ENCODE measurements around the gene SLC50A1. TPM values are rescaled to one million over a fixed set of nuclear protein-coding genes. Genes with fewer than 3 reads are reported as not detected.

The SLC50A1 gene
- total and polyA plus RNA-seq, 2 of the 8 experiments (the other 6 are each of a cell fraction or from before 2014, with no cell fraction given), result 36.5 to 90.8 TPM

GRCh38 chr1:155183775-155184221 is 48.1 kb downstream of the SLC50A1 start:
- no peak for DNase-seq (ENCODE audit: low read depth in 1 of 2, low spot score in 2 of 2)
- peaks cover 0 to 5% of the 10 kb centered on the region in 2 experiments for H4K20me1 ChIP-seq (replicated peaks in 1 of 2; ENCODE audit: control insufficient read depth in 1 of 2, insufficient read depth in 2 of 2, low read length in 2 of 2)
- peaks cover under 1 to 28% (median 17%) of the 10 kb centered on the region in 4 experiments; a peak in 7 of 8 replicates for H3K36me3 ChIP-seq (ENCODE audit: control insufficient read depth in 2 of 4, insufficient read depth in 4 of 4, low read length in 3 of 4)
- no peak overlapping the region for H2BK12ac ChIP-seq (ENCODE audit: low read depth, low read length)
- no peak overlapping the region for H2AFZ ChIP-seq (ENCODE audit: low read length)
- H3K9me3 ChIP-seq (ENCODE audit: insufficient read depth in 2 of 2, low read depth in 1 of 2, low read length in 1 of 2), result no peaks in the 10 kb centered on the region
- H3K23me2 ChIP-seq (ENCODE audit: low read depth, low read length), result no peaks in the 10 kb centered on the region; the same call in 1 of the 2 replicates
- no peaks in the 10 kb centered on the region for H3K27me3 ChIP-seq (replicated peaks in 1 of 4; ENCODE audit: control insufficient read depth in 3 of 4, extremely low read depth in 1 of 4, insufficient read depth in 3 of 4, low read length in 3 of 4)
- H3K27ac ChIP-seq (ENCODE audit: low read depth, low read length), result no peak overlapping the region
- peaks cover 4 to 20% (median 11%) of the 10 kb centered on the region in 4 experiments for H3K4me1 ChIP-seq (replicated peaks in 1 of 4; ENCODE audit: control insufficient read depth in 3 of 4, insufficient read depth in 4 of 4, low read length in 3 of 4)
- no peak overlapping the region for H3K4ac ChIP-seq (replicated peaks; ENCODE audit: insufficient read length, low read depth, low read length)
- no peak overlapping the region for H2BK15ac ChIP-seq (ENCODE audit: low read length)
- H3K4me2 ChIP-seq (ENCODE audit: insufficient read depth in 1 of 2, low read depth in 2 of 2, low read length in 2 of 2), result no peak overlapping the region
- H2AK5ac ChIP-seq (ENCODE audit: low read depth, low read length), result no peak overlapping the region
- WGBS, 2 experiments (ENCODE audit: extremely low coverage in 1 of 2, insufficient coverage in 1 of 2, insufficient read length in 1 of 2, insufficient replicate concordance in 2 of 2, low coverage in 1 of 2, low lambda C conversion rate in 2 of 2, missing lambda C conversion rate in 1 of 2), result 93% methylated on average over 16 of the region's 20 CpGs; no CpG with 5 or more reads in 1 of the 2 experiments
- H4K8ac ChIP-seq (ENCODE audit: extremely low read depth, insufficient read depth, low read length), result no peak overlapping the region; the same call in 1 of the 2 replicates
- no peaks in the 10 kb centered on the region for H3K79me2 ChIP-seq (ENCODE audit: control insufficient read depth in 1 of 2, insufficient read depth in 2 of 2, low read length in 2 of 2)
- H2BK5ac ChIP-seq (ENCODE audit: low read depth, low read length), result no peak overlapping the region
- no peak overlapping the region for H3K56ac ChIP-seq (replicated peaks; ENCODE audit: insufficient read length, low read depth, low read length)
- ChIA-PET POLR2A (ENCODE audit: partially characterized antibody) (interaction anchor here (5.6 to 20.5 kb wide), 2 partner anchors 10 to 17 kb away, joined by 58 to 512 read pairs; partner anchors contain the start of genes KRTCAP2, MTX1, THBS3 and TRIM46), CTCF (ENCODE audit: partially characterized antibody) (interaction anchor here (0.9 to 6.1 kb wide), 4 partner anchors 9 to 122 kb away, joined by 3 to 38 read pairs (median 8); no protein-coding TSS in a partner anchor)
- no peak for FAIRE-seq
- H4K91ac ChIP-seq (replicated peaks; ENCODE audit: insufficient read length, low read length), result no peak overlapping the region
- no peak overlapping the region for H3K23ac ChIP-seq (ENCODE audit: insufficient read length)
- H3K79me1 ChIP-seq (ENCODE audit: low read depth, low read length), result no peaks in the 10 kb centered on the region
- no peak overlapping the region for H3K18ac ChIP-seq (ENCODE audit: extremely low read depth, low read length)
- no peak overlapping the region for H2BK20ac ChIP-seq (ENCODE audit: low read length)
- no peak overlapping the region for H3K14ac ChIP-seq (ENCODE audit: insufficient read length)
- no peak overlapping the region for H3K9ac ChIP-seq (replicated peaks in 1 of 4; ENCODE audit: extremely low read depth in 1 of 4, low read depth in 3 of 4, low read length in 3 of 4)
- H3K4me3 ChIP-seq (ENCODE audit: extremely low read depth in 1 of 4, insufficient read depth in 2 of 4, low read depth in 3 of 4, low read length in 4 of 4), result no peak overlapping the region
- no peak overlapping the region for H2BK120ac ChIP-seq (replicated peaks; ENCODE audit: low read depth, low read length)
- no peak overlapping the region for H4K5ac ChIP-seq (ENCODE audit: insufficient read length, low read depth, low read length)
- TF ChIP-seq SP1 (IDR thresholded peaks at IDR 0.05; ENCODE audit: low read depth, low read length) (no peak), SP2 (IDR thresholded peaks at IDR 0.05; ENCODE audit: low read length) (no peak), BCL11A (IDR thresholded peaks at IDR 0.05; ENCODE audit: low read depth in 2 of 2, low read length in 2 of 2) (no peak), POLR2AphosphoS5 (IDR thresholded peaks at IDR 0.05; ENCODE audit: low read depth, low read length) (no peak), CTCF (IDR thresholded peaks at IDR 0.05; ENCODE audit: control extremely low read depth in 1 of 3, insufficient read depth in 1 of 3, low read depth in 1 of 3, low read length in 3 of 3) (no peak), TAF1 (IDR thresholded peaks at IDR 0.05; ENCODE audit: low read depth, low read length) (no peak), TBP (IDR thresholded peaks at IDR 0.05; ENCODE audit: low read depth, low read length) (no peak), KDM1A (IDR thresholded peaks at IDR 0.05; ENCODE audit: borderline replicate concordance, low read length) (no peak), BRCA1 (IDR thresholded peaks at IDR 0.05; ENCODE audit: low read depth, low read length) (no peak), ATF3 (IDR thresholded peaks at IDR 0.05; ENCODE audit: insufficient read depth, low read depth, low read length) (no peak), ZNF274 (IDR thresholded peaks at IDR 0.05; ENCODE audit: borderline replicate concordance, extremely low read depth, low read length) (no peak)
